ENCODE measurements around the gene CEP85L. TPM values are rescaled to one million over a fixed set of nuclear protein-coding genes. Genes with fewer than 3 reads are reported as not detected.

CEP85L gene
- total and polyA plus RNA-seq, 10 of the 15 experiments (the other 5 are each of a cell fraction or from before 2014, with no cell fraction given) = 1.8 to 10.9 (median 7.1) TPM

GRCh38 chr6:118659513-118660217, 8.3 kb upstream of the CEP85L start:
- intact Hi-C loops (cut with micrococcal nuclease; ENCODE audit: unreplicated experiment) = loop anchor here (10.0 kb wide), 1 partner anchor 235 kb away; the partner anchor contains the start of gene ASF1A
- ChIA-PET CTCF (interaction anchor here (1.1 to 1.3 kb wide), 3 partner anchors 13 to 34 kb away, joined by 3 read pairs; no protein-coding TSS in a partner anchor), RAD21 (ENCODE audit: unreplicated experiment) (interaction anchor here (1.0 to 1.9 kb wide), 2 partner anchors 15 to 46 kb away, joined by 3 to 5 read pairs; no protein-coding TSS in a partner anchor), SMC1A (ENCODE audit: uncharacterized antibody, unreplicated experiment) (interaction anchor here (0.6 to 1.1 kb wide), 2 partner anchors 94 to 313 kb away, joined by 3 to 4 read pairs; no protein-coding TSS in a partner anchor), POLR2A (interaction anchor here (1.2 kb wide), 1 partner anchor 9 kb away, joined by 3 read pairs; the partner anchor contains the start of gene CEP85L)
- no peak overlapping the region for H3K4me3 ChIP-seq
- H3K27me3 ChIP-seq (replicated peaks in 1 of 2; ENCODE audit: control insufficient read depth in 2 of 2, insufficient read depth in 2 of 2, low read length in 1 of 2) = no peaks in the 10 kb centered on the region
- no TSS peak for BruUV-seq (replicated peaks)
- DNase-seq (ENCODE audit: low read depth, low spot score) = no peak
- ATAC-seq = no peak
- WGBS (ENCODE audit: insufficient coverage, insufficient replicate concordance, low lambda C conversion rate, missing lambda C conversion rate) = 83% methylated on average over 9 of the region's 9 CpGs
- H3K27ac ChIP-seq (ENCODE audit: control insufficient read depth, insufficient read depth) = no peak overlapping the region
- H3K9me3 ChIP-seq (replicated peaks; ENCODE audit: control insufficient read depth, insufficient read depth, low read length) = no peaks in the 10 kb centered on the region
- H3K36me3 ChIP-seq (ENCODE audit: control insufficient read depth in 2 of 2, insufficient read depth in 2 of 2, low read length in 1 of 2) = no peaks in the 10 kb centered on the region
- no peak overlapping the region for H2AFZ ChIP-seq (ENCODE audit: control insufficient read depth, low read depth, low read length)
- in situ Hi-C loops (cut with MboI) = no loop called here
- H3K79me2 ChIP-seq (ENCODE audit: control insufficient read depth, insufficient read depth, low read length) = no peaks in the 10 kb centered on the region
- no peaks in the 10 kb centered on the region for H4K20me1 ChIP-seq (ENCODE audit: control insufficient read depth, insufficient read depth)
- no peak overlapping the region for H3K9ac ChIP-seq (ENCODE audit: control insufficient read depth, insufficient read depth, low read length)
- no peak for FAIRE-seq
- H3K4me1 ChIP-seq (ENCODE audit: control insufficient read depth, insufficient read depth, low read length) = no peaks in the 10 kb centered on the region
- TF ChIP-seq YBX1 (IDR thresholded peaks at IDR 0.05) (no peak), PKNOX1 (IDR thresholded peaks at IDR 0.05) (no peak), NFYA (IDR thresholded peaks at IDR 0.05; ENCODE audit: borderline replicate concordance, low read depth, low read length) (no peak), POLR2A (IDR thresholded peaks at IDR 0.05; ENCODE audit: low read depth, low read length) (no peak), BMI1 (IDR thresholded peaks at IDR 0.05; ENCODE audit: borderline replicate concordance) (no peak), MXI1 (IDR thresholded peaks at IDR 0.05; ENCODE audit: low read depth, low read length) (no peak), HDAC6 (IDR thresholded peaks at IDR 0.05; ENCODE audit: unreplicated experiment) (no peak), PAX8 (IDR thresholded peaks at IDR 0.05) (no peak), SIX5 (IDR thresholded peaks at IDR 0.05; ENCODE audit: low read depth, low read length, severe bottlenecking) (no peak), ZBTB4 (CRISPR knock-in tag; IDR thresholded peaks at IDR 0.05) (no peak)
- TF ChIP-seq, protein P1, sequence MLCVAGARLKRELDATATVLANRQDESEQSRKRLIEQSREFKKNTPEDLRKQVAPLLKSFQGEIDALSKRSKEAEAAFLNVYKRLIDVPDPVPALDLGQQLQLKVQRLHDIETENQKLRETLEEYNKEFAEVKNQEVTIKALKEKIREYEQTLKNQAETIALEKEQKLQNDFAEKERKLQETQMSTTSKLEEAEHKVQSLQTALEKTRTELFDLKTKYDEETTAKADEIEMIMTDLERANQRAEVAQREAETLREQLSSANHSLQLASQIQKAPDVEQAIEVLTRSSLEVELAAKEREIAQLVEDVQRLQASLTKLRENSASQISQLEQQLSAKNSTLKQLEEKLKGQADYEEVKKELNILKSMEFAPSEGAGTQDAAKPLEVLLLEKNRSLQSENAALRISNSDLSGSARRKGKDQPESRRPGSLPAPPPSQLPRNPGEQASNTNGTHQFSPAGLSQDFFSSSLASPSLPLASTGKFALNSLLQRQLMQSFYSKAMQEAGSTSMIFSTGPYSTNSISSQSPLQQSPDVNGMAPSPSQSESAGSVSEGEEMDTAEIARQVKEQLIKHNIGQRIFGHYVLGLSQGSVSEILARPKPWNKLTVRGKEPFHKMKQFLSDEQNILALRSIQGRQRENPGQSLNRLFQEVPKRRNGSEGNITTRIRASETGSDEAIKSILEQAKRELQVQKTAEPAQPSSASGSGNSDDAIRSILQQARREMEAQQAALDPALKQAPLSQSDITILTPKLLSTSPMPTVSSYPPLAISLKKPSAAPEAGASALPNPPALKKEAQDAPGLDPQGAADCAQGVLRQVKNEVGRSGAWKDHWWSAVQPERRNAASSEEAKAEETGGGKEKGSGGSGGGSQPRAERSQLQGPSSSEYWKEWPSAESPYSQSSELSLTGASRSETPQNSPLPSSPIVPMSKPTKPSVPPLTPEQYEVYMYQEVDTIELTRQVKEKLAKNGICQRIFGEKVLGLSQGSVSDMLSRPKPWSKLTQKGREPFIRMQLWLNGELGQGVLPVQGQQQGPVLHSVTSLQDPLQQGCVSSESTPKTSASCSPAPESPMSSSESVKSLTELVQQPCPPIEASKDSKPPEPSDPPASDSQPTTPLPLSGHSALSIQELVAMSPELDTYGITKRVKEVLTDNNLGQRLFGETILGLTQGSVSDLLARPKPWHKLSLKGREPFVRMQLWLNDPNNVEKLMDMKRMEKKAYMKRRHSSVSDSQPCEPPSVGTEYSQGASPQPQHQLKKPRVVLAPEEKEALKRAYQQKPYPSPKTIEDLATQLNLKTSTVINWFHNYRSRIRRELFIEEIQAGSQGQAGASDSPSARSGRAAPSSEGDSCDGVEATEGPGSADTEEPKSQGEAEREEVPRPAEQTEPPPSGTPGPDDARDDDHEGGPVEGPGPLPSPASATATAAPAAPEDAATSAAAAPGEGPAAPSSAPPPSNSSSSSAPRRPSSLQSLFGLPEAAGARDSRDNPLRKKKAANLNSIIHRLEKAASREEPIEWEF (IDR thresholded peaks at IDR 0.05; ENCODE audit: insufficient replicate concordance, low read depth, low read length) = no peak
- no peak overlapping the region for H3K4me2 ChIP-seq (ENCODE audit: control insufficient read depth, insufficient read depth)

All from GM12878 (cell line).